GM12878 (cell line): ENCODE measurements around the gene ODAPH. TPM values are rescaled to one million over a fixed set of nuclear protein-coding genes. Genes with fewer than 3 reads are reported as not detected.

Source experiments
- ATAC-seq: fragments of 200-7000 bp; cut with Tn5 transposase; 3 replicates; pipeline ENCODE4 v1.9.1; 2020; ENCODE audit warnings: mild to moderate bottlenecking, moderate library complexity
- BruUV-seq: library from RNA; stranded (reverse); fragments of 400-500 nt; replicated peaks from 2 replicates; lab custom pipeline; 2021; lab: Mats Ljungman, UMichigan
- CTCF ChIA-PET: fragments of 300-600 bp; sonication (Branson Sonifier 250); formaldehyde crosslinking; extraction: SDS; loops from one replicate; lab custom pipeline; 2021; ENCODE audit warnings: inconsistent platforms; lab: Yijun Ruan, JAX
- POLR2A ChIA-PET: fragments of 350-600 bp; formaldehyde crosslinking; extraction: SDS; loops from one replicate; lab custom pipeline; 2021; ENCODE audit warnings: inconsistent platforms; lab: Charles Lee
- RAD21 ChIA-PET: fragments of 300-600 bp; sonication (Branson Sonifier 250); formaldehyde crosslinking; loops from one replicate; lab custom pipeline; 2023; ENCODE audit warnings: antibody characterized with exemption; ENCODE audit not compliant: unreplicated experiment; lab: Charles Lee
- SMC1A ChIA-PET: fragments of 300-600 bp; sonication (Branson Sonifier 250); formaldehyde crosslinking; loops from one replicate; lab custom pipeline; 2023; ENCODE audit not compliant: unreplicated experiment, uncharacterized antibody; lab: Charles Lee
- DNase-seq: peaks from one replicate; pipeline ENCODE4 v3.0.0-alpha.2; 2011; ENCODE audit warnings: low read depth, low spot score
- FAIRE-seq: peaks from 3 replicates; lab custom pipeline; 2011; peaks lifted over from hg19 to GRCh38; lab: Jason Lieb, UNC
- H2AFZ ChIP-seq: 2 replicates; pipeline ENCODE4 v1.6.0; 2011; ENCODE audit warnings: low read depth, low read length, control low read depth; ENCODE audit not compliant: control insufficient read depth
- H3K27ac ChIP-seq: 2 replicates; pipeline ENCODE4 v1.5.1; 2011; ENCODE audit warnings: control low read depth; ENCODE audit not compliant: control insufficient read depth, insufficient read depth
- H3K27me3 ChIP-seq, 2 experiments: replicated peaks in 1 of 2; 2 replicates each; pipeline versions ENCODE4 v1.6.0 to v1.6.1; 2011; ENCODE audit warnings: low read length in 1 of 2; ENCODE audit not compliant: control insufficient read depth in 2 of 2, insufficient read depth in 2 of 2
- H3K36me3 ChIP-seq, 2 experiments: 2 replicates each; pipeline ENCODE4 v1.5.1; 2011; ENCODE audit warnings: low read length in 1 of 2; ENCODE audit not compliant: control insufficient read depth in 2 of 2, insufficient read depth in 2 of 2
- H3K4me1 ChIP-seq: 2 replicates; pipeline ENCODE4 v1.6.1; 2011; ENCODE audit warnings: mild to moderate bottlenecking, low read length, moderate library complexity, mixed read lengths; ENCODE audit not compliant: control insufficient read depth, insufficient read depth
- H3K4me2 ChIP-seq: 2 replicates; pipeline ENCODE4 v1.6.0; 2011; ENCODE audit warnings: control low read depth; ENCODE audit not compliant: control insufficient read depth, insufficient read depth
- H3K4me3 ChIP-seq: fragments of 200-600 bp; sonication (generic); 2 replicates; pipeline ENCODE4 v1.5.1; 2016
- H3K79me2 ChIP-seq: 2 replicates; pipeline ENCODE4 v1.6.0; 2011; ENCODE audit warnings: low read length; ENCODE audit not compliant: control insufficient read depth, insufficient read depth
- H3K9ac ChIP-seq: 2 replicates; pipeline ENCODE4 v1.8.0; 2011; ENCODE audit warnings: low read length, control low read depth, mixed read lengths; ENCODE audit not compliant: control insufficient read depth, insufficient read depth
- H3K9me3 ChIP-seq: replicated peaks from 3 replicates; pipeline ENCODE4 v1.5.1; 2011; ENCODE audit warnings: mild to moderate bottlenecking, low read length; ENCODE audit not compliant: control insufficient read depth, insufficient read depth
- H4K20me1 ChIP-seq: 2 replicates; pipeline ENCODE4 v1.6.0; 2011; ENCODE audit not compliant: control insufficient read depth, insufficient read depth
- CHD4 ChIP-seq: fragments of 200-600 bp; sonication (generic); IDR thresholded peaks from 2 replicates; pipeline ENCODE4 v1.6.1; 2016; ENCODE audit warnings: mild to moderate bottlenecking
- EP300 ChIP-seq, 2 experiments: fragments of 150-350 bp in 1 of 2; IDR thresholded peaks; 2 replicates each; pipeline ENCODE4 v1.6.1; 2011 to 2012; ENCODE audit warnings: low read depth in 2 of 2, low read length in 2 of 2, borderline replicate concordance in 1 of 2, improper control_type of control experiment in 1 of 2, inconsistent platforms in 1 of 2; ENCODE audit not compliant: control insufficient read depth in 1 of 2
- FOXK2 ChIP-seq: fragments of 450-650 bp; IDR thresholded peaks from 2 replicates; pipeline ENCODE4 v1.6.1; 2017; ENCODE audit warnings: mild to moderate bottlenecking, moderate library complexity
- HDAC6 ChIP-seq: fragments of 200-600 bp; sonication (generic); IDR thresholded peaks from one replicate; pipeline ENCODE4 v1.8.0; 2017; ENCODE audit warnings: antibody characterized with exemption; ENCODE audit not compliant: unreplicated experiment
- IRF4 ChIP-seq: IDR thresholded peaks from 2 replicates; pipeline ENCODE4 v1.6.1; 2011; ENCODE audit warnings: low read depth, low read length
- POLR2A ChIP-seq: IDR thresholded peaks from 2 replicates; pipeline ENCODE4 v1.6.1; 2011; ENCODE audit warnings: low read depth, mild to moderate bottlenecking, low read length
- RB1 ChIP-seq: fragments of 450-650 bp; formaldehyde crosslinking; IDR thresholded peaks from 2 replicates; pipeline ENCODE4 v1.6.1; 2017; ENCODE audit warnings: mild to moderate bottlenecking, borderline replicate concordance
- SMAD1 ChIP-seq: fragments of 450-650 bp; IDR thresholded peaks from 2 replicates; pipeline ENCODE4 v1.6.1; 2018; ENCODE audit warnings: mild to moderate bottlenecking, low read depth; ENCODE audit not compliant: partially characterized antibody
- SMARCA5 ChIP-seq: fragments of 450-650 bp; IDR thresholded peaks from 2 replicates; pipeline ENCODE4 v1.6.1; 2017; ENCODE audit warnings: mild to moderate bottlenecking
- ZNF24 ChIP-seq: fragments of 450-650 bp; IDR thresholded peaks from 2 replicates; pipeline ENCODE4 v1.6.1; 2017; ENCODE audit warnings: antibody characterized with exemption, mild to moderate bottlenecking
- WGBS: methylation state at CpG from one replicate; pipeline ENCODE4 v1.1.6; 2016; ENCODE audit warnings: low lambda C conversion rate; ENCODE audit not compliant: insufficient replicate concordance, insufficient coverage; ENCODE audit errors: missing lambda C conversion rate; 5-methylcytosine and 5-hydroxymethylcytosine counted together
- in situ Hi-C: fragments of 300-500 bp; cut with MboI; formaldehyde crosslinking; loops from 9 replicates; pipeline ENCODE4 v1.14.3; 2018; ENCODE audit warnings: mixed read lengths
- intact Hi-C: fragments of 100-400 bp; cut with micrococcal nuclease; formaldehyde crosslinking; loops from one replicate; pipeline ENCODE4 v1.14.2; 2022; ENCODE audit not compliant: unreplicated experiment
- polyA plus RNA-seq, 11 experiments: library from polyadenylated mRNA; depleted of rRNA in 4 of 11; unstranded in 6 of 11; stranded (reverse) in 5 of 11; fragments of >200 nt; fragmentation: Nextera tagmentation in 4 of 11; fragmentation: Illumina TruSeq in 1 of 11; extraction: Ambion mirVana in 4 of 11; extraction: Trizol in 1 of 11; gene quantifications; 1 replicate in 1 of 11; 2 replicates in 10 of 11; pipeline versions ENCODE4 v1.2.1 to v1.2.3, GENCODE V29; 2011 to 2016; ENCODE audit warnings: inconsistent platforms in 2 of 11, missing spikeins in 2 of 11, low read depth in 1 of 11
- total RNA-seq, 4 experiments: library from RNA; depleted of rRNA in 3 of 4; stranded (reverse); fragments of >200 nt in 3 of 4; fragmentation: Illumina TruSeq in 1 of 4; extraction: Trizol in 1 of 4; gene quantifications; 2 replicates each; pipeline versions ENCODE4 v1.2.1 to v1.2.3, GENCODE V29; 2013 to 2021
- TF ChIP-seq, protein P1 (sequence below): fragments of 450-650 bp; conservative IDR thresholded peaks from 2 replicates; pipeline ENCODE4 v1.6.1; 2017; ENCODE audit warnings: mild to moderate bottlenecking, moderate library complexity
- TF ChIP-seq, protein P2 (sequence below): IDR thresholded peaks from 2 replicates; pipeline ENCODE4 v1.6.1; 2012; ENCODE audit warnings: low read depth, low read length, improper control_type of control experiment

The ODAPH gene
- total and polyA plus RNA-seq, 10 of the 15 experiments (the other 5 are each of a cell fraction or from before 2014, with no cell fraction given), result 0.06 to 0.13 (median 0.12) TPM; not detected in 6

DNA sequence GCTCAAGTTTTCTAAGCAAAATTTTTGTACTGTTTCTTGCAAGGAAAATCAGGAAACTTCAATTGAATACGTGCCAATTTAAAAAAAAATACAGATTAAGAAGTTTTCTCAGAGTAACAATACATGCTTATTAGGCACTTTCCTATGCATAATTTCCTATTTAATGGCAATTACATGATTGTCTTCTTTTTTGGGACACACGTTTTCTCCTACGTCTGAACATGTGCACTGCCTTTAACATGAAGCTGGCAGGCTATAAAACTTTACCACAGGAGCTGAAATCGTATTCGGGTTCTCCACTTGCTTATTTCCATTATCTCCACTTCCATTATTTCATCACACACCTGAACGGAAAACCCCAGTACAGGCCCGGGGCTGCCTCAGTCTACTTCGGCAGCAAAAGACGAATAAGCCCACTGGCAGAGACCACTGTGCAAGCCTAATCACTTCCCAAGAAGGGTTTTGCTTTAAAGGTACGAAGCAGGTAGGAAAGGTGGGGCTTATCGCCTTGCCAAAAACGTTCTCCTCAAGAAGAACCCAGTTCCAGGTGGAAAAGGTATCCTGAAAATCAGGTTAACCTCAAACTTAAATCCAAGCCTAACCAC is 42.2 kb upstream of the ODAPH start:
- TSS peak; percentile 66 for BruUV-seq
- CTCF ChIA-PET, result interaction anchor here (1.1 to 1.8 kb wide), 4 partner anchors 21 to 640 kb away, joined by 3 to 8 read pairs (median 4); partner anchors contain the start of gene USO1
- SMC1A ChIA-PET, result interaction anchor here (0.9 to 2.7 kb wide), 7 partner anchors 12 to 407 kb away, joined by 3 to 10 read pairs (median 4); partner anchors contain the start of gene USO1

DNA sequence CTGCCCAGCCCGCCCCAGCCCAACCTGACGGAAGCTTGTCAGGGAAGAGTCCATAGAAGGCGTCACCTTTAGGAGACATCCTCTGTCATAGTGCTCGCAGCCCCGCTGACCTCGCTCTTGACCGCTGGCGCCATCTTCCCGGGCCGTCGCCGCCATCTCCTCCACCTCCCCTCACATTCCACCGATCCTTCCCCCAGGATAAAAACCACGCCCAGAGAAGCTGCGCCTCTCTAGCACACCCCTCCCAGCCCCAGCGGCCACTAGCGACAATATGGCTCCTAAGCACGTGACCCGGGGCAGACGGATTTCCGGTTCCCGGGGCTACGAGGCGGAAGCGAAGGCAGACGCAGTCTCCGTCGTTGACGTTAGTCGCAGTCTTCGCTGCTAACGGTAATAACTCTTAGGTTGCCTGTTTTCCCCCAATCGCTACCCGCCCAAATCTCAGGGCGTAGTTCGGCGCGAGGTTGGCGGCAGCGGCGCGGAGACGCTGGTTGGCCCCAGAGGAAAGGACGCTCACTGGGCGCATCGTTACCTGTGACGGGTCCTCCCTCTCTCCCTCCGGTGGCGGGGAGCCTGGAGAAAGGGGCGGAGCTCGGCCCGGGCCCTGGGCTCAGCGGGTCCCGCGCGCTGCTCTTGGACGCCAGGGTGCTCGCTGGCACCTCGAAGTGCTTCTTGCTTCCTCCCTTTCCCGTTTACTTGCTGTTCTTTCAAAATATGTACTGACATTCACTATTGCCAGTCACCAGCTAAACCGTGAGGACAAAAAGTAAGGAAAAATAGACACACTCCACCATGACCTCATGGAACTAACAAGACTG is 41.5 kb upstream of the ODAPH start, which contains the start of the genes RCHY1 and THAP6:
Gene RCHY1 (minus strand): TSS at position 273 of the 818 bp plus-strand sequence. CDS start 117 bp downstream, at position 156.
Gene THAP6 (plus strand): TSS at position 343 of the 818 bp plus-strand sequence. CDS start 980 bp downstream, outside the sequence.
- WGBS, result under 1% methylated on average over 54 of the region's 61 CpGs
- ATAC-seq (peak; percentile 91), DNase-seq (peak; percentile 78), FAIRE-seq (peak; percentile 96)
- BruUV-seq, result TSS peak; percentile 83
- RAD21 ChIA-PET, result interaction anchor here (0.6 to 1.9 kb wide), 5 partner anchors 9 to 548 kb away, joined by 3 to 5 read pairs (median 3); partner anchors contain the start of gene USO1
- SMC1A ChIA-PET, result interaction anchor here (0.6 to 2.7 kb wide), 10 partner anchors 10 to 1329 kb away, joined by 3 to 10 read pairs (median 4); partner anchors contain the start of genes SDAD1 and USO1
- Histone ChIP-seq H3K27ac (peak within 1 kb of the TSS; percentile 84), H4K20me1 (no peaks in the 10 kb centered on the region), H2AFZ (peak within 1 kb of the TSS; percentile 83), H3K9ac (peak within 1 kb of the TSS; percentile 75), H3K4me1 (no peaks in the 10 kb centered on the region), H3K4me3 (peak within 1 kb of the TSS; percentile 98), H3K36me3 (no peaks in the 10 kb centered on the region), H3K79me2 (peaks cover 58% of the 10 kb centered on the region), H3K9me3 (peaks cover 2% of the 10 kb centered on the region; the same call in 2 of the 3 replicates), H3K27me3 (no peaks in the 10 kb centered on the region), H3K4me2 (peak within 1 kb of the TSS; percentile 94)
- in situ Hi-C loops, result no loop called here
- intact Hi-C loops, result loop anchor here (2.0 to 5.0 kb wide), 3 partner anchors 213 to 642 kb away; partner anchors contain the start of gene PARM1
- CTCF ChIA-PET, result interaction anchor here (0.9 to 1.9 kb wide), 5 partner anchors 11 to 640 kb away, joined by 3 to 5 read pairs (median 4); partner anchors contain the start of gene USO1
- POLR2A ChIA-PET, result interaction anchor here (0.6 to 2.8 kb wide), 10 partner anchors 9 to 511 kb away, joined by 3 to 22 read pairs (median 4); partner anchors contain the start of gene USO1
- TF ChIP-seq HDAC6, result no peak
- peak; percentile 85 for TF ChIP-seq RB1
- TF ChIP-seq FOXK2, result no peak; the same call in 1 of the 2 replicates
- peak; percentile 39; the same call in 1 of the 2 replicates for TF ChIP-seq IRF4
- TF ChIP-seq POLR2A, result peak; percentile 98
- TF ChIP-seq, protein P1, sequence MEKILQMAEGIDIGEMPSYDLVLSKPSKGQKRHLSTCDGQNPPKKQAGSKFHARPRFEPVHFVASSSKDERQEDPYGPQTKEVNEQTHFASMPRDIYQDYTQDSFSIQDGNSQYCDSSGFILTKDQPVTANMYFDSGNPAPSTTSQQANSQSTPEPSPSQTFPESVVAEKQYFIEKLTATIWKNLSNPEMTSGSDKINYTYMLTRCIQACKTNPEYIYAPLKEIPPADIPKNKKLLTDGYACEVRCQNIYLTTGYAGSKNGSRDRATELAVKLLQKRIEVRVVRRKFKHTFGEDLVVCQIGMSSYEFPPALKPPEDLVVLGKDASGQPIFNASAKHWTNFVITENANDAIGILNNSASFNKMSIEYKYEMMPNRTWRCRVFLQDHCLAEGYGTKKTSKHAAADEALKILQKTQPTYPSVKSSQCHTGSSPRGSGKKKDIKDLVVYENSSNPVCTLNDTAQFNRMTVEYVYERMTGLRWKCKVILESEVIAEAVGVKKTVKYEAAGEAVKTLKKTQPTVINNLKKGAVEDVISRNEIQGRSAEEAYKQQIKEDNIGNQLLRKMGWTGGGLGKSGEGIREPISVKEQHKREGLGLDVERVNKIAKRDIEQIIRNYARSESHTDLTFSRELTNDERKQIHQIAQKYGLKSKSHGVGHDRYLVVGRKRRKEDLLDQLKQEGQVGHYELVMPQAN, result peak; percentile 60
- TF ChIP-seq, protein P2, sequence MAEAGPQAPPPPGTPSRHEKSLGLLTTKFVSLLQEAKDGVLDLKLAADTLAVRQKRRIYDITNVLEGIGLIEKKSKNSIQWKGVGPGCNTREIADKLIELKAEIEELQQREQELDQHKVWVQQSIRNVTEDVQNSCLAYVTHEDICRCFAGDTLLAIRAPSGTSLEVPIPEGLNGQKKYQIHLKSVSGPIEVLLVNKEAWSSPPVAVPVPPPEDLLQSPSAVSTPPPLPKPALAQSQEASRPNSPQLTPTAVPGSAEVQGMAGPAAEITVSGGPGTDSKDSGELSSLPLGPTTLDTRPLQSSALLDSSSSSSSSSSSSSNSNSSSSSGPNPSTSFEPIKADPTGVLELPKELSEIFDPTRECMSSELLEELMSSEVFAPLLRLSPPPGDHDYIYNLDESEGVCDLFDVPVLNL, result no peak; the same call in 1 of the 2 replicates
- peak; percentile 71 for TF ChIP-seq SMAD1
- peak; percentile 48; the same call in 1 of the 2 replicates for TF ChIP-seq SMARCA5

More for the DNA sequence above, 42.2 kb upstream of the ODAPH start:
- Histone ChIP-seq H4K20me1 (no peaks in the 10 kb centered on the region), H3K9me3 (peaks cover 6% of the 10 kb centered on the region)
- FAIRE-seq (no peak), DNase-seq (no peak), ATAC-seq (peak; percentile 2)
- 1% methylated on average over 12 of the region's 12 CpGs for WGBS
- in situ Hi-C loops, result no loop called here
- TF ChIP-seq ZNF24 (no peak), EP300 (IDR thresholded peaks at IDR 0.05; ENCODE audit: borderline replicate concordance in 1 of 2, control insufficient read depth in 1 of 2, low read depth in 2 of 2, low read length in 2 of 2) (peak in 1 of 2 experiments; percentile 3; a peak in 1 of 4 replicates), CHD4 (no peak)
- TF ChIP-seq, all 136 proteins: peak for 1
- peak overlapping the region; percentile 75 for H3K9ac ChIP-seq
- RAD21 ChIA-PET, result interaction anchor here (0.6 to 1.9 kb wide), 3 partner anchors 8 to 548 kb away, joined by 3 to 5 read pairs (median 3); partner anchors contain the start of gene USO1
- H3K4me1 ChIP-seq, result no peaks in the 10 kb centered on the region
- peaks cover 64% of the 10 kb centered on the region for H3K79me2 ChIP-seq
- no peaks in the 10 kb centered on the region for H3K27me3 ChIP-seq
- H2AFZ ChIP-seq, result peak overlapping the region; percentile 83
- POLR2A ChIA-PET, result interaction anchor here (0.6 to 2.7 kb wide), 8 partner anchors 14 to 213 kb away, joined by 3 to 22 read pairs (median 3); partner anchors contain the start of gene USO1
- H3K4me3 ChIP-seq, result peak overlapping the region; percentile 98
- no peaks in the 10 kb centered on the region for H3K36me3 ChIP-seq
- peak overlapping the region; percentile 84 for H3K27ac ChIP-seq
- intact Hi-C loops, result loop anchor here (2.0 to 5.0 kb wide), 3 partner anchors 214 to 641 kb away; partner anchors contain the start of gene PARM1
- H3K4me2 ChIP-seq, result peak overlapping the region; percentile 89
